ENCODE results near the gene TRABD2A.
A peak's percentile ranks its signal among the peaks of the same experiment; 100 is the strongest.

Gene TRABD2A

GRCh38 chr2:84807063-84807485, 73.8 kb downstream of the TRABD2A start:
- no peak overlapping the region for H3K4me3 ChIP-seq (ENCODE audit: low read length)
- no peak for TF ChIP-seq CTCF (IDR thresholded peaks at IDR 0.05; ENCODE audit: insufficient read depth, low read depth, low read length, missing control alignments)
- DNase-seq (ENCODE audit: low read depth) = peak; percentile 81

GRCh38 chr2:84805250-84805958, 75.5 kb downstream of the TRABD2A start:
- no peak overlapping the region for H3K4me3 ChIP-seq (ENCODE audit: low read length)
- TF ChIP-seq CTCF (IDR thresholded peaks at IDR 0.05; ENCODE audit: insufficient read depth, low read depth, low read length, missing control alignments) = no peak
- peak; percentile 13 for DNase-seq (ENCODE audit: low read depth)

- H3K4me3 ChIP-seq (ENCODE audit: low read length) = no peak overlapping the region
- no peak for DNase-seq (ENCODE audit: low read depth)
- no peak for TF ChIP-seq CTCF (IDR thresholded peaks at IDR 0.05; ENCODE audit: insufficient read depth, low read depth, low read length, missing control alignments)
These were observed 79.1 kb downstream of the TRABD2A start for GRCh38 chr2:84801811-84802210.

- no peak for DNase-seq (ENCODE audit: low read depth)
- TF ChIP-seq CTCF (IDR thresholded peaks at IDR 0.05; ENCODE audit: insufficient read depth, low read depth, low read length, missing control alignments) = no peak
- no peak overlapping the region for H3K4me3 ChIP-seq (ENCODE audit: low read length)
These were observed 80.6 kb downstream of the TRABD2A start for GRCh38 chr2:84800194-84800805.

GRCh38 chr2:84799772-84800171, 81.1 kb downstream of the TRABD2A start:
- DNase-seq (ENCODE audit: low read depth) = no peak
- no peak for TF ChIP-seq CTCF (IDR thresholded peaks at IDR 0.05; ENCODE audit: insufficient read depth, low read depth, low read length, missing control alignments)
- H3K4me3 ChIP-seq (ENCODE audit: low read length) = no peak overlapping the region

GRCh38 chr2:84797271-84797670, 83.6 kb downstream of the TRABD2A start:
- no peak overlapping the region for H3K4me3 ChIP-seq (ENCODE audit: low read length)
- no peak for DNase-seq (ENCODE audit: low read depth)
- no peak for TF ChIP-seq CTCF (IDR thresholded peaks at IDR 0.05; ENCODE audit: insufficient read depth, low read depth, low read length, missing control alignments)

- no peak overlapping the region for H3K4me3 ChIP-seq (ENCODE audit: low read length)
- peak; percentile 21 for DNase-seq (ENCODE audit: low read depth)
- no peak for TF ChIP-seq CTCF (IDR thresholded peaks at IDR 0.05; ENCODE audit: insufficient read depth, low read depth, low read length, missing control alignments)
These were observed 84.1 kb downstream of the TRABD2A start for GRCh38 chr2:84796798-84797197.

All from epithelial cell of esophagus (primary cell).